K562 (cell line): ENCODE data around the gene DISC1. TPM values are rescaled to one million over a fixed set of nuclear protein-coding genes. Genes with fewer than 3 reads are reported as not detected.
"Not testable (repeated sequence)": the region's sequence is repeated elsewhere in the genome, so short reads cannot be mapped to it uniquely, and the experiment has no call there.

Experiments used
- ATAC-seq: fragments of 200-7000 bp; cut with Tn5 transposase; 3 replicates; pipeline ENCODE4 v1.9.1; 2020; ENCODE audit warnings: moderate library complexity
- BruUV-seq: library from RNA; stranded (reverse); fragments of 400-500 nt; replicated peaks from 2 replicates; lab custom pipeline; 2021; lab: Mats Ljungman, UMichigan
- CTCF ChIA-PET: fragments of 300-600 bp; formaldehyde crosslinking; extraction: SDS; loops from one replicate; lab custom pipeline; 2021; ENCODE audit warnings: low intra/inter-chr PET ratio; lab: Yijun Ruan, JAX
- POLR2A ChIA-PET: fragments of 300-600, 350-650 bp; sonication (Branson Sonifier 250); formaldehyde crosslinking; extraction: SDS; loops from one replicate; lab custom pipeline; 2021; ENCODE audit warnings: antibody characterized with exemption, inconsistent platforms; lab: Yijun Ruan, JAX
- DNase-seq, 4 experiments: peaks; one replicate each; pipeline versions ENCODE4 v3.0.0 to v3.0.0-alpha.2; 2011 to 2018; ENCODE audit warnings: low spot score in 3 of 4, mixed read lengths in 3 of 4; ENCODE audit errors: extremely low read depth in 1 of 4
- FAIRE-seq: peaks from 2 replicates; lab custom pipeline; 2011; peaks lifted over from hg19 to GRCh38; lab: Jason Lieb, UNC
- H2AFZ ChIP-seq: 2 replicates; pipeline ENCODE4 v1.6.0; 2011; ENCODE audit warnings: low read depth, low read length, control low read depth, inconsistent platforms
- H3K27ac ChIP-seq: fragments of 200-600 bp; 3 replicates; pipeline ENCODE4 v1.8.0; 2011; ENCODE audit warnings: low read depth, mild to moderate bottlenecking, control low read depth, inconsistent platforms, low read length, moderate library complexity, mixed read lengths; ENCODE audit errors: extremely low read depth
- H3K27me3 ChIP-seq, 2 experiments: fragments of 300-600 bp in 1 of 2; 2 replicates in 1 of 2; 3 replicates in 1 of 2; pipeline versions ENCODE4 v1.6.0 to v1.8.0; 2011; ENCODE audit warnings: inconsistent platforms in 2 of 2, low read length in 2 of 2, mild to moderate bottlenecking in 1 of 2, mixed read lengths in 1 of 2, moderate library complexity in 1 of 2; ENCODE audit not compliant: control insufficient read depth in 2 of 2, insufficient read depth in 2 of 2
- H3K36me3 ChIP-seq: fragments of 300-600 bp; 3 replicates; pipeline ENCODE4 v1.8.0; 2011; ENCODE audit warnings: mild to moderate bottlenecking, low read length, inconsistent platforms; ENCODE audit not compliant: control insufficient read depth, insufficient read depth
- H3K4me1 ChIP-seq, 2 experiments: fragments of 200-600 bp in 1 of 2; replicated peaks in 1 of 2; 2 replicates in 1 of 2; 3 replicates in 1 of 2; pipeline versions ENCODE4 v1.5.1 to v1.8.0; 2011; ENCODE audit warnings: inconsistent platforms in 2 of 2, low read length in 2 of 2, mild to moderate bottlenecking in 1 of 2, mixed read lengths in 1 of 2, moderate library complexity in 1 of 2; ENCODE audit not compliant: control insufficient read depth in 2 of 2, insufficient read depth in 2 of 2
- H3K4me2 ChIP-seq: 2 replicates; pipeline ENCODE4 v1.6.1; 2011; ENCODE audit warnings: low read length, control low read depth, inconsistent platforms, mixed read lengths; ENCODE audit not compliant: insufficient read depth
- H3K4me3 ChIP-seq: fragments of 200-600 bp; sonication (generic), shearing (Covaris generic); 2 replicates; pipeline ENCODE4 v1.5.1; 2016; ENCODE audit warnings: control low read depth, inconsistent platforms
- H3K79me2 ChIP-seq: fragments of 200-600 bp; 3 replicates; pipeline ENCODE4 v1.8.0; 2011; ENCODE audit warnings: low read length, inconsistent platforms; ENCODE audit not compliant: control insufficient read depth, insufficient read depth
- H3K9ac ChIP-seq, 2 experiments: 2 replicates each; pipeline versions ENCODE4 v1.6.0 to v1.6.1; 2011; ENCODE audit warnings: low read depth in 2 of 2, low read length in 2 of 2, control low read depth in 1 of 2, inconsistent platforms in 1 of 2, mild to moderate bottlenecking in 1 of 2, mixed read lengths in 1 of 2; ENCODE audit not compliant: insufficient read depth in 1 of 2
- H3K9me1 ChIP-seq: one replicate; pipeline ENCODE4 v1.6.0; 2011; ENCODE audit warnings: inconsistent platforms, mild to moderate bottlenecking, low read length, moderate library complexity; ENCODE audit not compliant: control insufficient read depth, insufficient read depth
- H3K9me3 ChIP-seq: replicated peaks from 2 replicates; pipeline ENCODE4 v1.5.1; 2011; ENCODE audit warnings: low read depth, low read length, inconsistent platforms; ENCODE audit not compliant: control insufficient read depth, insufficient read depth
- H4K20me1 ChIP-seq: replicated peaks from 2 replicates; pipeline ENCODE4 v1.6.1; 2011; ENCODE audit warnings: low read length, inconsistent platforms, mixed read lengths; ENCODE audit not compliant: control insufficient read depth, insufficient read depth
- ARID1B ChIP-seq: fragments of 450-650 bp; IDR thresholded peaks from 2 replicates; pipeline ENCODE4 v1.6.1; 2016; ENCODE audit warnings: antibody characterized with exemption, mild to moderate bottlenecking, inconsistent platforms
- CBFA2T2 ChIP-seq: fragments of 450-650 bp; conservative IDR thresholded peaks from 2 replicates; pipeline ENCODE4 v1.6.1; 2017; ENCODE audit warnings: mild to moderate bottlenecking
- CBX5 ChIP-seq: IDR thresholded peaks from 2 replicates; pipeline ENCODE4 v1.6.1; 2014; ENCODE audit warnings: low read depth, borderline replicate concordance
- ETV5 ChIP-seq: sonication (generic); formaldehyde crosslinking; IDR thresholded peaks from 2 replicates; pipeline ENCODE4 v1.4.0; 2020; ENCODE audit warnings: low read depth, mild to moderate bottlenecking, missing genetic modification reagents
- EWSR1 ChIP-seq: fragments of 450-650 bp; IDR thresholded peaks from 2 replicates; pipeline ENCODE4 v1.6.1; 2018; ENCODE audit warnings: borderline replicate concordance, mild to moderate bottlenecking, low read depth, moderate library complexity; ENCODE audit not compliant: partially characterized antibody
- HDGF ChIP-seq: fragments of 450-650 bp; IDR thresholded peaks from 2 replicates; pipeline ENCODE4 v1.6.1; 2016
- MECOM ChIP-seq: fragments of 250-450 bp; sonication (Bioruptor Pico); IDR thresholded peaks from 2 replicates; pipeline ENCODE4 v1.8.0; 2022; ENCODE audit warnings: inconsistent platforms
- MTA3 ChIP-seq: fragments of 450-650 bp; formaldehyde crosslinking; IDR thresholded peaks from 2 replicates; pipeline ENCODE4 v1.6.1; 2017; ENCODE audit warnings: mild to moderate bottlenecking, borderline replicate concordance
- POLR2AphosphoS2 ChIP-seq: IDR thresholded peaks from 2 replicates; pipeline ENCODE4 v1.6.1; 2012; ENCODE audit warnings: low read length, improper control_type of control experiment
- ZNF146 ChIP-seq: IDR thresholded peaks from one replicate; pipeline ENCODE4 v1.6.1; 2018; ENCODE audit warnings: missing compliant biosample characterization; ENCODE audit not compliant: unreplicated experiment
- ZNF217 ChIP-seq: sonication (generic); formaldehyde crosslinking; IDR thresholded peaks from 2 replicates; pipeline ENCODE4 v1.8.0; 2022; ENCODE audit warnings: mild to moderate bottlenecking, missing genetic modification reagents
- ZNF274 ChIP-seq: IDR thresholded peaks from 2 replicates; pipeline ENCODE4 v1.6.1; 2011; ENCODE audit warnings: low read depth, mild to moderate bottlenecking, low read length, moderate library complexity, borderline replicate concordance
- ZZZ3 ChIP-seq: fragments of 450-650 bp; IDR thresholded peaks from 2 replicates; pipeline ENCODE4 v1.6.1; 2016; ENCODE audit warnings: antibody characterized with exemption, mild to moderate bottlenecking, moderate library complexity
- WGBS: fragments of 100-300 bp; shearing (Covaris generic); methylation state at CpG from one replicate; pipeline ENCODE4 v1.1.6; 2016; ENCODE audit warnings: low coverage, mixed read lengths; ENCODE audit not compliant: insufficient coverage; ENCODE audit errors: missing lambda C conversion rate; 5-methylcytosine and 5-hydroxymethylcytosine counted together
- in situ Hi-C: fragments of 300-500 bp; cut with MboI; formaldehyde crosslinking; loops from 4 replicates; pipeline ENCODE4 v1.15.0; 2018; ENCODE audit warnings: inconsistent platforms, mixed read lengths
- intact Hi-C: fragments of 100-400 bp; cut with micrococcal nuclease; formaldehyde crosslinking; loops from 2 replicates; pipeline ENCODE4 v1.14.2; 2022
- polyA plus RNA-seq, 8 experiments: library from polyadenylated mRNA; depleted of rRNA in 4 of 8; stranded (reverse) in 5 of 8; unstranded in 3 of 8; fragments of >200 nt; fragmentation: Nextera tagmentation in 2 of 8; fragmentation: Illumina TruSeq in 1 of 8; extraction: Ambion mirVana in 2 of 8; extraction: Trizol in 1 of 8; gene quantifications; 2 replicates each; pipeline versions ENCODE4 v1.2.1 to v1.2.3, GENCODE V29; 2011 to 2014; ENCODE audit warnings: inconsistent platforms in 1 of 8, missing spikeins in 1 of 8
- total RNA-seq, 7 experiments: library from RNA; depleted of rRNA in 6 of 7; stranded (reverse); fragments of >200 nt in 6 of 7; fragmentation: Illumina TruSeq in 2 of 7; extraction: Trizol in 2 of 7; gene quantifications; 2 replicates each; pipeline versions ENCODE4 v1.2.1 to v1.2.3, GENCODE V29; 2011 to 2021; ENCODE audit warnings: low replicate concordance in 1 of 7
- TF ChIP-seq, protein P1 (sequence below): fragments of 250-450 bp; sonication (Bioruptor Pico); IDR thresholded peaks from 2 replicates; pipeline ENCODE4 v1.8.0; 2022; ENCODE audit warnings: moderate library complexity, mild to moderate bottlenecking, inconsistent platforms
- TF ChIP-seq, protein P2 (sequence below): fragments of 250-450 bp; sonication (Bioruptor Pico); IDR thresholded peaks from 2 replicates; pipeline ENCODE4 v1.4.0; 2020; ENCODE audit warnings: borderline replicate concordance
- TF ChIP-seq, protein P3 (sequence below): fragments of 250-450 bp; sonication (Bioruptor Pico); IDR thresholded peaks from 2 replicates; pipeline ENCODE4 v1.4.0; 2020

The DISC1 gene
- total and polyA plus RNA-seq, 9 of the 15 experiments (the other 6 are each of a cell fraction or from before 2014, with no cell fraction given) = 0.01 to 0.11 (median 0.08) TPM; not detected in 1

DNA sequence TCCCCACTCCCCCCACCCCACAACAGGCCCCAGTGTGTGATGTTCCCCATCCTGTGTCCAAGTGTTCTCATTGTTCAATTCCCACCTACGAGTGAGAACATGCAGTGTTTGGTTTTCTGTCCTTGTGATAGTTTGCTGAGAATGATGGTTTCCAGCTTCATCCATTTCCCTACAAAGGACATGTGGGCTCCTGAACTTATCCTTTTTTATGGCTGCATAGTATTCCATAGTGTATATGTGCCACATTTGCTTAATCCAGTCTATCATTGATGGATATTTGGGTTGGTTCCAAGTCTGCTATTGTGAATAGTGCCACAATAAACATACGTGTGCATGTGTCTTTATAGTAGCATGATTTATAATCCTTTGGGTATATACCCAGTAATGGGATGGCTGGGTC lies 280.7 kb downstream of the DISC1 start:
- H3K79me2 ChIP-seq, ATAC-seq, H3K36me3 ChIP-seq, H2AFZ ChIP-seq, H3K27me3 ChIP-seq, CTCF ChIA-PET, H3K27ac ChIP-seq, H4K20me1 ChIP-seq, H3K9me1 ChIP-seq, POLR2A ChIA-PET, DNase-seq, intact Hi-C loops, BruUV-seq, H3K4me2 ChIP-seq, in situ Hi-C loops, H3K9ac ChIP-seq, FAIRE-seq, H3K4me1 ChIP-seq, H3K4me3 ChIP-seq, H3K9me3 ChIP-seq: not testable (repeated sequence)
- TF ChIP-seq ZNF146 = peak; percentile 61
- WGBS = 0% methylated on average over 1 of the region's 2 CpGs

DNA sequence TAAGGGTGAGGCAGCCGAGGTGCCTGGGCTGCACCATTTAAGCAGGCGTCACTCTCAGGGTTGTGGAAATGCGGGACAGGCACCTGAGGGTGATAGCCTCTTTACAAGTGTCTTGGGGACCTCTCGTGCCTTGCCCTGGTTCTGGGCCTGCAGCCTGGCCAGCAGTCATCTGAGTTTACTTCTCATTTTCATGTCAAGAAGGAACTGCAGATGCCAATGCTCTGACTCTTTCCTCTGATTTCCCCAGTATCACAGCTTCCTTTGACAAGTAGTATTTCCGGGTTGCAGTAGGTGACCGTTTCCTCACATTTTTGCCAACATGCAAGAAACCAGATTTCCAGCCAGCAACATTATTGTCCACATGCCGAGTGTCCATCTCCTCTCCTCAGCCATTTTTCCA lies 286.9 kb downstream of the DISC1 start:
- Histone ChIP-seq H4K20me1 (no peaks in the 10 kb centered on the region), H3K9me1 (no peaks in the 10 kb centered on the region), H3K4me3 (no peak overlapping the region), H3K4me1 (no peaks in the 10 kb centered on the region), H3K27me3 (0 out of 5 replicates have a peak, but pooled peaks cover 0 to 3% of the 10 kb centered on the region in 2 experiments), H3K27ac (no peak overlapping the region), H3K9ac (no peak overlapping the region), H3K36me3 (no peaks in the 10 kb centered on the region), H3K4me2 (no peak overlapping the region), H2AFZ (no peak overlapping the region), H3K79me2 (no peaks in the 10 kb centered on the region), H3K9me3 (no peaks in the 10 kb centered on the region)
- intact Hi-C loops (no loop called here), in situ Hi-C loops (no loop called here)
- no peak for ATAC-seq
- ChIA-PET POLR2A (no interaction called here), CTCF (no interaction called here)
- no peak for DNase-seq
- BruUV-seq = no TSS peak
- FAIRE-seq = no peak
- 0% methylated on average over 7 of the region's 7 CpGs for WGBS
- TF ChIP-seq ARID1B (no peak), MTA3 (no peak), CBFA2T2 (no peak), ETV5 (CRISPR knock-in tag) (no peak), ZNF274 (no peak), MECOM (CRISPR knock-in tag) (no peak), CBX5 (no peak), EWSR1 (no peak), HDGF (no peak), ZNF217 (CRISPR knock-in tag) (no peak), ZZZ3 (no peak), POLR2AphosphoS2 (no peak)
- TF ChIP-seq, protein P1, sequence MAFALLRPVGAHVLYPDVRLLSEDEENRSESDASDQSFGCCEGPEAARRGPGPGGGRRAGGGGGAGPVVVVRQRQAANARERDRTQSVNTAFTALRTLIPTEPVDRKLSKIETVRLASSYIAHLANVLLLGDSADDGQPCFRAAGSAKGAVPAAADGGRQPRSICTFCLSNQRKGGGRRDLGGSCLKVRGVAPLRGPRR (CRISPR knock-in tag) = no peak
- TF ChIP-seq, protein P2, sequence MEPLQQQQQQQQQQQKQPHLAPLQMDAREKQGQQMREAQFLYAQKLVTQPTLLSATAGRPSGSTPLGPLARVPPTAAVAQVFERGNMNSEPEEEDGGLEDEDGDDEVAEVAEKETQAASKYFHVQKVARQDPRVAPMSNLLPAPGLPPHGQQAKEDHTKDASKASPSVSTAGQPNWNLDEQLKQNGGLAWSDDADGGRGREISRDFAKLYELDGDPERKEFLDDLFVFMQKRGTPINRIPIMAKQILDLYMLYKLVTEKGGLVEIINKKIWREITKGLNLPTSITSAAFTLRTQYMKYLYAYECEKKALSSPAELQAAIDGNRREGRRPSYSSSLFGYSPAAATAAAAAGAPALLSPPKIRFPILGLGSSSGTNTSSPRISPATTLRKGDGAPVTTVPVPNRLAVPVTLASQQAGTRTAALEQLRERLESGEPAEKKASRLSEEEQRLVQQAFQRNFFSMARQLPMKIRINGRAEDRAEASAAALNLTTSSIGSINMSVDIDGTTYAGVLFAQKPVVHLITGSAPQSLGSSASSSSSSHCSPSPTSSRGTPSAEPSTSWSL (CRISPR knock-in tag) = no peak
- TF ChIP-seq, protein P3, sequence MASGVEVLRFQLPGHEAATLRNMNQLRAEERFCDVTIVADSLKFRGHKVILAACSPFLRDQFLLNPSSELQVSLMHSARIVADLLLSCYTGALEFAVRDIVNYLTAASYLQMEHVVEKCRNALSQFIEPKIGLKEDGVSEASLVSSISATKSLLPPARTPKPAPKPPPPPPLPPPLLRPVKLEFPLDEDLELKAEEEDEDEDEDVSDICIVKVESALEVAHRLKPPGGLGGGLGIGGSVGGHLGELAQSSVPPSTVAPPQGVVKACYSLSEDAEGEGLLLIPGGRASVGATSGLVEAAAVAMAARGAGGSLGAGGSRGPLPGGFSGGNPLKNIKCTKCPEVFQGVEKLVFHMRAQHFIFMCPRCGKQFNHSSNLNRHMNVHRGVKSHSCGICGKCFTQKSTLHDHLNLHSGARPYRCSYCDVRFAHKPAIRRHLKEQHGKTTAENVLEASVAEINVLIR (CRISPR knock-in tag) = no peak
